HCT116 (cell line): ENCODE data around the gene IPO11. TPM values are rescaled to one million over a fixed set of nuclear protein-coding genes. Genes with fewer than 3 reads are reported as not detected.

Experiments
- ATAC-seq: fragments of 200-7000 bp; cut with Tn5 transposase; 2 replicates; pipeline ENCODE4 v1.9.1; 2020; ENCODE audit warnings: mild to moderate bottlenecking, moderate library complexity
- BruUV-seq: library from RNA; stranded (reverse); fragments of 400-500 nt; replicated peaks from 2 replicates; lab custom pipeline; 2021; lab: Mats Ljungman, UMichigan
- CTCF ChIA-PET: fragments of 300-600 bp; sonication (Branson Sonifier 250); formaldehyde crosslinking; loops from one replicate; lab custom pipeline; 2021; ENCODE audit warnings: antibody characterized with exemption; lab: Charles Lee
- POLR2A ChIA-PET: fragments of 300-600, 350-600 bp; sonication (Branson Sonifier 250); formaldehyde crosslinking; loops from one replicate; lab custom pipeline; 2021; ENCODE audit warnings: antibody characterized with exemption; lab: Charles Lee
- RAD21 ChIA-PET, 2 experiments: fragments of 300-600 bp; sonication (Branson Sonifier 250); formaldehyde crosslinking; loops; one replicate each; lab custom pipeline; 2023; ENCODE audit warnings: low total read pairs in 2 of 2; ENCODE audit not compliant: uncharacterized antibody in 2 of 2, unreplicated experiment in 2 of 2, low non-redundant PET in 1 of 2; lab: Charles Lee
- DNase-seq: peaks from one replicate; pipeline ENCODE4 v3.0.0-alpha.2; 2010; ENCODE audit warnings: low read depth, low spot score
- H2AFZ ChIP-seq: fragments of 200-600 bp; shearing (Covaris generic), sonication (generic); 2 replicates; pipeline ENCODE4 v1.6.1; 2017; ENCODE audit warnings: low read depth, mixed run types, mixed read lengths, antibody characterized with exemption, low read length; ENCODE audit not compliant: poor library complexity, severe bottlenecking
- H3K27ac ChIP-seq: 2 replicates; pipeline ENCODE4 v1.5.1; 2012; ENCODE audit warnings: low read depth, low read length
- H3K27me3 ChIP-seq: fragments of 200-600 bp; sonication (generic); 2 replicates; pipeline ENCODE4 v1.6.1; 2016; ENCODE audit warnings: mixed run types, low read length, mixed read lengths; ENCODE audit not compliant: insufficient read depth
- H3K36me3 ChIP-seq, 2 experiments: fragments of 200-500 bp in 1 of 2; fragments of 200-600 bp in 1 of 2; sonication (Bioruptor generic) in 1 of 2; sonication (generic) in 1 of 2; 2 replicates each; pipeline versions ENCODE4 v1.5.1 to v1.6.1; 2014 to 2016; ENCODE audit warnings: low read length in 2 of 2, inconsistent platforms in 1 of 2, mixed read lengths in 1 of 2, mixed run types in 1 of 2; ENCODE audit not compliant: insufficient read depth in 2 of 2, control insufficient read depth in 1 of 2
- H3K4me1 ChIP-seq, 2 experiments: fragments of 200-600 bp in 1 of 2; sonication (generic) in 1 of 2; 2 replicates each; pipeline versions ENCODE4 v1.5.1 to v1.6.1; 2012 to 2017; ENCODE audit warnings: low read length in 2 of 2, inconsistent platforms in 1 of 2, mild to moderate bottlenecking in 1 of 2, mixed read lengths in 1 of 2, mixed run types in 1 of 2, moderate library complexity in 1 of 2; ENCODE audit not compliant: insufficient read depth in 2 of 2, control insufficient read depth in 1 of 2
- H3K4me2 ChIP-seq: fragments of 200-600 bp; sonication (generic); 2 replicates; pipeline ENCODE4 v1.6.1; 2017; ENCODE audit warnings: mixed run types, low read length, mixed read lengths
- H3K4me3 ChIP-seq, 2 experiments: fragments of 200-600 bp in 1 of 2; sonication (generic) in 1 of 2; replicated peaks in 1 of 2; 2 replicates each; pipeline ENCODE4 v1.5.1; 2011 to 2016; ENCODE audit warnings: low read length in 2 of 2, control low read depth in 1 of 2, low read depth in 1 of 2, mild to moderate bottlenecking in 1 of 2, mixed read lengths in 1 of 2, mixed run types in 1 of 2
- H3K79me2 ChIP-seq: fragments of 200-600 bp; sonication (generic); 2 replicates; pipeline ENCODE4 v1.6.1; 2017; ENCODE audit warnings: mild to moderate bottlenecking, mixed run types, low read length, moderate library complexity, mixed read lengths; ENCODE audit not compliant: insufficient read depth
- H3K9ac ChIP-seq: fragments of 200-600 bp; sonication (generic); 2 replicates; pipeline ENCODE4 v1.6.1; 2016; ENCODE audit warnings: low read length, mixed read lengths
- H3K9me2 ChIP-seq: fragments of 200-600 bp; sonication (generic), shearing (Covaris generic); 2 replicates; pipeline ENCODE4 v1.6.1; 2017; ENCODE audit warnings: mixed run types, mild to moderate bottlenecking, moderate library complexity; ENCODE audit not compliant: insufficient read depth
- H3K9me3 ChIP-seq, 2 experiments: fragments of 200-500 bp in 1 of 2; fragments of 200-600 bp in 1 of 2; sonication (Bioruptor generic) in 1 of 2; sonication (generic) in 1 of 2; 2 replicates each; pipeline ENCODE4 v1.6.1; 2014 to 2017; ENCODE audit warnings: low read length in 2 of 2, mixed read lengths in 2 of 2, inconsistent platforms in 1 of 2, low read depth in 1 of 2, mild to moderate bottlenecking in 1 of 2, mixed run types in 1 of 2, moderate library complexity in 1 of 2; ENCODE audit not compliant: control insufficient read depth in 1 of 2, insufficient read depth in 1 of 2
- H4K20me1 ChIP-seq: fragments of 200-600 bp; sonication (generic), shearing (Covaris generic); 2 replicates; pipeline ENCODE4 v1.6.1; 2017; ENCODE audit warnings: mixed run types, mild to moderate bottlenecking, moderate library complexity; ENCODE audit not compliant: insufficient read depth
- CBX3 ChIP-seq: IDR thresholded peaks from 2 replicates; pipeline ENCODE4 v1.6.1; 2012; ENCODE audit warnings: low read depth
- CEBPB ChIP-seq: IDR thresholded peaks from 2 replicates; pipeline ENCODE4 v1.6.1; 2012; ENCODE audit warnings: low read depth
- EGR1 ChIP-seq: IDR thresholded peaks from 2 replicates; pipeline ENCODE4 v1.6.1; 2012; ENCODE audit warnings: low read depth
- EZH2phosphoT487 ChIP-seq: fragments of 200-600 bp; IDR thresholded peaks from 2 replicates; pipeline ENCODE4 v1.6.1; 2018; ENCODE audit warnings: antibody characterized with exemption, borderline replicate concordance
- FOSL1 ChIP-seq: IDR thresholded peaks from 2 replicates; pipeline ENCODE4 v1.6.1; 2012; ENCODE audit warnings: low read depth
- POLR2A ChIP-seq: IDR thresholded peaks from 2 replicates; pipeline ENCODE4 v1.7.0; 2011; ENCODE audit warnings: borderline replicate concordance; ENCODE audit not compliant: insufficient read depth, insufficient read length; ENCODE audit errors: extremely low read depth
- POLR2AphosphoS5 ChIP-seq: IDR thresholded peaks from 2 replicates; pipeline ENCODE4 v1.6.1; 2011; ENCODE audit warnings: mild to moderate bottlenecking, low read depth, low read length, moderate library complexity
- RAD21 ChIP-seq: IDR thresholded peaks from 2 replicates; pipeline ENCODE4 v1.6.1; 2012; ENCODE audit warnings: low read depth, mild to moderate bottlenecking
- SIN3A ChIP-seq: IDR thresholded peaks from 2 replicates; pipeline ENCODE4 v1.6.1; 2012; ENCODE audit warnings: low read depth
- SP1 ChIP-seq: IDR thresholded peaks from 2 replicates; pipeline ENCODE4 v1.6.1; 2012; ENCODE audit warnings: low read depth
- TCF7L2 ChIP-seq: IDR thresholded peaks from 2 replicates; pipeline ENCODE4 v1.7.0; 2011; ENCODE audit warnings: borderline replicate concordance, inconsistent platforms; ENCODE audit not compliant: insufficient read depth, insufficient read length; ENCODE audit errors: extremely low read depth
- YY1 ChIP-seq: IDR thresholded peaks from 2 replicates; pipeline ENCODE4 v1.6.1; 2011; ENCODE audit warnings: low read length, low read depth, moderate library complexity, mild to moderate bottlenecking; ENCODE audit not compliant: insufficient replicate concordance; ENCODE audit errors: extremely low read depth
- ZFX ChIP-seq: fragments of 450-650 bp; IDR thresholded peaks from 2 replicates; pipeline ENCODE4 v1.6.1; 2017
- ZNF274 ChIP-seq: fragments of 200-500 bp; sonication (Bioruptor generic); IDR thresholded peaks from 2 replicates; pipeline ENCODE4 v1.6.1; 2014; ENCODE audit warnings: mild to moderate bottlenecking, low read depth, low read length, inconsistent platforms
- intact Hi-C: fragments of 100-400 bp; cut with micrococcal nuclease; formaldehyde crosslinking; loops from 2 replicates; pipeline ENCODE4 v1.10.0; 2022
- total RNA-seq: library from RNA; stranded (reverse); gene quantifications from one replicate; pipeline ENCODE4 v1.2.1, GENCODE V29; 2021; ENCODE audit not compliant: unreplicated experiment
- TF ChIP-seq, protein P1 (sequence below): IDR thresholded peaks from 2 replicates; pipeline ENCODE4 v1.6.1; 2012; ENCODE audit warnings: low read depth
- TF ChIP-seq, protein P2 (sequence below), 3 experiments: fragments of 200-600 bp in 1 of 3; sonication (generic) in 1 of 3; IDR thresholded peaks in 2 of 3; conservative IDR thresholded peaks in 1 of 3; 2 replicates each; pipeline ENCODE4 v1.5.1; 2012 to 2017; ENCODE audit warnings: low read depth in 2 of 3, low read length in 2 of 3, antibody characterized with exemption in 1 of 3, borderline replicate concordance in 1 of 3, control low read depth in 1 of 3, mild to moderate bottlenecking in 1 of 3, mixed read lengths in 1 of 3, mixed run types in 1 of 3, moderate library complexity in 1 of 3; ENCODE audit not compliant: insufficient read depth in 1 of 3
- TF ChIP-seq, protein P3 (sequence below): IDR thresholded peaks from 2 replicates; pipeline ENCODE4 v1.6.1; 2012

The IPO11 gene
- total RNA-seq, 1 experiment from 2014 or later = 55.1 TPM

DNA sequence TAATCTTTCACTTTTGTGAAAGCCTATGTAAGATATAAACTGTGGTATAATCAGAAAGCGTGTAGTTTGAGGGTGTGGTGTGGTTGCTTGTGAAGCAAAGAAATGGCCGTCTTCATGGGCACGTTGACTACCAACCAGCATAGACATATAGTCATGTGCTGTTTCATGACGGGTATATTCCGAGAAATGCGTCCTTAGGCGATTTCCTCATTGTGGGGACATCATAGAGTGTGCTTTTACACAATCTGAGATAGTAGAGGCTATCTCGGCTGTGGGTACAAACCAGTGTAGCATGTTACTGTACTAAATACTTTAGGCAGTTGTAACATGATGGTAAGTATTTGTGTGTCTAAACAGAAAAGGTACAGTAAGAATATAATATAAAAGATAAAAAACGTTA is 86.4 kb downstream of the IPO11 start:
- no peak overlapping the region for H3K4me3 ChIP-seq
- peaks cover 10% of the 10 kb centered on the region for H3K79me2 ChIP-seq
- no peaks in the 10 kb centered on the region for H3K9me2 ChIP-seq
- no peaks in the 10 kb centered on the region for H3K4me1 ChIP-seq
- ChIA-PET POLR2A (no interaction called here), CTCF (no interaction called here), RAD21 (no interaction called here)
- no TSS peak for BruUV-seq
- DNase-seq = no peak
- no peak overlapping the region for H3K4me2 ChIP-seq
- ATAC-seq = no peak
- H4K20me1 ChIP-seq = no peaks in the 10 kb centered on the region
- H3K27ac ChIP-seq = no peak overlapping the region
- H3K9ac ChIP-seq = no peak overlapping the region
- peaks cover 0 to 5% of the 10 kb centered on the region in 2 experiments; a peak in 2 of 4 replicates for H3K36me3 ChIP-seq
- H3K9me3 ChIP-seq = no peaks in the 10 kb centered on the region
- no peaks in the 10 kb centered on the region for H3K27me3 ChIP-seq
- no peak overlapping the region for H2AFZ ChIP-seq
- TF ChIP-seq FOSL1 = no peak
- no peak for TF ChIP-seq ZNF274
- no peak for TF ChIP-seq SP1
- TF ChIP-seq EGR1 = no peak
- no peak for TF ChIP-seq SIN3A
- TF ChIP-seq CEBPB = no peak
- TF ChIP-seq YY1 = no peak
- TF ChIP-seq ZFX = no peak
- TF ChIP-seq POLR2A = no peak
- TF ChIP-seq, all 23 proteins: peak for 0
- intact Hi-C loops = no loop called here

DNA sequence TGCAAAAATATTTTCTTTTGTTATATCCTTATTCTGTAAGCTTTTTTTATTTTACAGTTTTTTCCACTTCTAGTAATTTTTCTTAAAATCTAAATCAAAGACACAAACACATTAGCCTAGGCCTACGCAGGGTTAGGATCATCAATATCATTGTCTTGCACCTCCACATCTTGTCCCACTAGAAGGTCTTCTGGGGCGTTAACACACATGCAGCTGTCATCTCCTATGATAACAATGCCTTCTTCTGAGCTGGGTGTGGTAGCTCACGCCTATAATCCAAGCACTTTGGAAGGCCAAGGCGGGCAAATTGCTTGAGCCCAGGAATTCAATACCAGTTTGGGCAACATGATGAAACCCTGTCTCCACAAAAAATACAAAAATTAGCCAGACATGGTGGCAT is 87.2 kb downstream of the IPO11 start:
- CTCF ChIA-PET = no interaction called here
- Histone ChIP-seq H3K4me2 (no peak overlapping the region), H3K4me3 (no peak overlapping the region), H3K4me1 (no peaks in the 10 kb centered on the region), H3K27me3 (no peaks in the 10 kb centered on the region), H3K9me2 (no peaks in the 10 kb centered on the region), H3K27ac (no peak overlapping the region), H2AFZ (no peak overlapping the region), H3K9ac (no peak overlapping the region), H3K36me3 (peaks cover 0 to 5% of the 10 kb centered on the region in 2 experiments; a peak in 2 of 4 replicates), H3K9me3 (no peaks in the 10 kb centered on the region), H4K20me1 (no peaks in the 10 kb centered on the region), H3K79me2 (peaks cover 10% of the 10 kb centered on the region; the same call in 1 of the 2 replicates)
- RAD21 ChIA-PET = no interaction called here
- intact Hi-C loops = no loop called here
- POLR2A ChIA-PET = no interaction called here
- ATAC-seq = no peak
- BruUV-seq = no TSS peak
- DNase-seq = no peak
- no peak for TF ChIP-seq EZH2phosphoT487
- no peak for TF ChIP-seq RAD21
- TF ChIP-seq TCF7L2 = no peak
- TF ChIP-seq POLR2AphosphoS5 = no peak
- TF ChIP-seq CEBPB = no peak
- no peak for TF ChIP-seq FOSL1
- TF ChIP-seq SP1 = no peak
- TF ChIP-seq, protein P1, sequence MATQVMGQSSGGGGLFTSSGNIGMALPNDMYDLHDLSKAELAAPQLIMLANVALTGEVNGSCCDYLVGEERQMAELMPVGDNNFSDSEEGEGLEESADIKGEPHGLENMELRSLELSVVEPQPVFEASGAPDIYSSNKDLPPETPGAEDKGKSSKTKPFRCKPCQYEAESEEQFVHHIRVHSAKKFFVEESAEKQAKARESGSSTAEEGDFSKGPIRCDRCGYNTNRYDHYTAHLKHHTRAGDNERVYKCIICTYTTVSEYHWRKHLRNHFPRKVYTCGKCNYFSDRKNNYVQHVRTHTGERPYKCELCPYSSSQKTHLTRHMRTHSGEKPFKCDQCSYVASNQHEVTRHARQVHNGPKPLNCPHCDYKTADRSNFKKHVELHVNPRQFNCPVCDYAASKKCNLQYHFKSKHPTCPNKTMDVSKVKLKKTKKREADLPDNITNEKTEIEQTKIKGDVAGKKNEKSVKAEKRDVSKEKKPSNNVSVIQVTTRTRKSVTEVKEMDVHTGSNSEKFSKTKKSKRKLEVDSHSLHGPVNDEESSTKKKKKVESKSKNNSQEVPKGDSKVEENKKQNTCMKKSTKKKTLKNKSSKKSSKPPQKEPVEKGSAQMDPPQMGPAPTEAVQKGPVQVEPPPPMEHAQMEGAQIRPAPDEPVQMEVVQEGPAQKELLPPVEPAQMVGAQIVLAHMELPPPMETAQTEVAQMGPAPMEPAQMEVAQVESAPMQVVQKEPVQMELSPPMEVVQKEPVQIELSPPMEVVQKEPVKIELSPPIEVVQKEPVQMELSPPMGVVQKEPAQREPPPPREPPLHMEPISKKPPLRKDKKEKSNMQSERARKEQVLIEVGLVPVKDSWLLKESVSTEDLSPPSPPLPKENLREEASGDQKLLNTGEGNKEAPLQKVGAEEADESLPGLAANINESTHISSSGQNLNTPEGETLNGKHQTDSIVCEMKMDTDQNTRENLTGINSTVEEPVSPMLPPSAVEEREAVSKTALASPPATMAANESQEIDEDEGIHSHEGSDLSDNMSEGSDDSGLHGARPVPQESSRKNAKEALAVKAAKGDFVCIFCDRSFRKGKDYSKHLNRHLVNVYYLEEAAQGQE = no peak
- TF ChIP-seq SIN3A = no peak
- no peak for TF ChIP-seq CBX3
- TF ChIP-seq, protein P2, sequence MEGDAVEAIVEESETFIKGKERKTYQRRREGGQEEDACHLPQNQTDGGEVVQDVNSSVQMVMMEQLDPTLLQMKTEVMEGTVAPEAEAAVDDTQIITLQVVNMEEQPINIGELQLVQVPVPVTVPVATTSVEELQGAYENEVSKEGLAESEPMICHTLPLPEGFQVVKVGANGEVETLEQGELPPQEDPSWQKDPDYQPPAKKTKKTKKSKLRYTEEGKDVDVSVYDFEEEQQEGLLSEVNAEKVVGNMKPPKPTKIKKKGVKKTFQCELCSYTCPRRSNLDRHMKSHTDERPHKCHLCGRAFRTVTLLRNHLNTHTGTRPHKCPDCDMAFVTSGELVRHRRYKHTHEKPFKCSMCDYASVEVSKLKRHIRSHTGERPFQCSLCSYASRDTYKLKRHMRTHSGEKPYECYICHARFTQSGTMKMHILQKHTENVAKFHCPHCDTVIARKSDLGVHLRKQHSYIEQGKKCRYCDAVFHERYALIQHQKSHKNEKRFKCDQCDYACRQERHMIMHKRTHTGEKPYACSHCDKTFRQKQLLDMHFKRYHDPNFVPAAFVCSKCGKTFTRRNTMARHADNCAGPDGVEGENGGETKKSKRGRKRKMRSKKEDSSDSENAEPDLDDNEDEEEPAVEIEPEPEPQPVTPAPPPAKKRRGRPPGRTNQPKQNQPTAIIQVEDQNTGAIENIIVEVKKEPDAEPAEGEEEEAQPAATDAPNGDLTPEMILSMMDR (IDR thresholded peaks at IDR 0.05 in 2 of 3, conservative IDR thresholded peaks at IDR 0.05 in 1 of 3; ENCODE audit: borderline replicate concordance in 1 of 3, insufficient read depth in 1 of 3, low read depth in 2 of 3, low read length in 2 of 3) = no peak
- no peak for TF ChIP-seq POLR2A
- TF ChIP-seq, protein P3, sequence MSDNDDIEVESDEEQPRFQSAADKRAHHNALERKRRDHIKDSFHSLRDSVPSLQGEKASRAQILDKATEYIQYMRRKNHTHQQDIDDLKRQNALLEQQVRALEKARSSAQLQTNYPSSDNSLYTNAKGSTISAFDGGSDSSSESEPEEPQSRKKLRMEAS = no peak
